ENCODE measurements around the gene IGFBPL1. TPM values are rescaled to one million over a fixed set of nuclear protein-coding genes. Genes with fewer than 3 reads are reported as not detected.
A peak's percentile ranks its signal among the peaks of the same experiment; 100 is the strongest.

The IGFBPL1 gene
- polyA plus RNA-seq, 1 donor, result 3.8 TPM

DNA sequence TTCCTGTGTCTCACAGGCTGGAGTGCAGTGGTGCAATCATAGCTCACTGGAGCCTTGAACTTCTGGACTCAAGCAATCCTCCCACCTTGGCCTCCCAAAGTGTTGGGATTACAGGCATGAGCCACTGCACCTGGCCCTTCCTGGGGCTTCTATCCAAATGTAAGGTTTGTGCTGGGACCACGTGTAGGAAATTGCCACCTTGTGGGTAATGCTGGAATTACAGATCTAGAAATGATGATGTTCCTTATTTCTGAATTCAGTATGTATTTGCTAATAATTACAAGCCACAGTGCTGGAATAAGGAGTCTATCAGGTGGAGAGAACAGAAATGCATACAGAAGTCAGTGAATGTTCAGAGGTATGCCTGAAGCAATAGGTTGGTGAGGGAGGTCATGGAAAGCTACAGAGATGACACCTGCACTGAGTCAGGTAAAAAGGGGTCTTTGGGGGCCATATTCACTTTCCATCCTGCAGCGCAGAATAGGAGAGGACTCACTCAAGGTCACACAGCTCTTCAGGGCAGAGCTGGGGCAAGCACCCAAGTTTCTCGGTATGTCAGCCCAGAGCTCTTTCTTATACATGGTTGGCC, 8.8 kb upstream of the IGFBPL1 start:
- H3K9me3 ChIP-seq (ENCODE audit: control insufficient read depth, low read depth, low read length), result no peaks in the 10 kb centered on the region

GRCh38 chr9:38431116-38431515, 6.9 kb upstream of the IGFBPL1 start:
- H3K4me1 ChIP-seq (ENCODE audit: control insufficient read depth, insufficient read depth, low read length), result peaks cover 26% of the 10 kb centered on the region
- no peak overlapping the region for H3K27ac ChIP-seq (ENCODE audit: low read length)
- no peak for DNase-seq
- no peaks in the 10 kb centered on the region for H3K9me3 ChIP-seq (ENCODE audit: control insufficient read depth, low read depth, low read length)
- H3K27me3 ChIP-seq (ENCODE audit: control insufficient read depth, insufficient read depth, low read length), result peaks cover 2% of the 10 kb centered on the region
- no peak overlapping the region for H3K4me3 ChIP-seq (ENCODE audit: low read length)
- no CpG with 5 or more reads among the region's 4 CpGs for WGBS (ENCODE audit: insufficient coverage, low lambda C conversion rate)
- no peaks in the 10 kb centered on the region for H3K36me3 ChIP-seq (ENCODE audit: control insufficient read depth, insufficient read depth, low read length)

More for the DNA sequence above, 8.8 kb upstream of the IGFBPL1 start:
- Histone ChIP-seq H3K36me3 (ENCODE audit: control insufficient read depth, insufficient read depth, low read length) (no peaks in the 10 kb centered on the region), H3K4me1 (ENCODE audit: control insufficient read depth, insufficient read depth, low read length) (peaks cover 39% of the 10 kb centered on the region), H3K27me3 (ENCODE audit: control insufficient read depth, insufficient read depth, low read length) (no peaks in the 10 kb centered on the region), H3K4me3 (ENCODE audit: low read length) (no peak overlapping the region), H3K27ac (ENCODE audit: low read length) (peak overlapping the region; percentile 85)
- peak in 1 of 2 donors; percentile 46 for DNase-seq
- no CpG with 5 or more reads among the region's 3 CpGs for WGBS (ENCODE audit: insufficient coverage, low lambda C conversion rate)

GRCh38 chr9:38428062-38428461, 3.8 kb upstream of the IGFBPL1 start:
- H3K36me3 ChIP-seq (ENCODE audit: control insufficient read depth, insufficient read depth, low read length), result no peaks in the 10 kb centered on the region
- DNase-seq, result no peak
- peaks cover 9% of the 10 kb centered on the region for H3K4me1 ChIP-seq (ENCODE audit: control insufficient read depth, insufficient read depth, low read length)
- H3K27me3 ChIP-seq (ENCODE audit: control insufficient read depth, insufficient read depth, low read length), result peaks cover 25% of the 10 kb centered on the region
- no peak overlapping the region for H3K4me3 ChIP-seq (ENCODE audit: low read length)
- no peak overlapping the region for H3K27ac ChIP-seq (ENCODE audit: low read length)
- H3K9me3 ChIP-seq (ENCODE audit: control insufficient read depth, low read depth, low read length), result no peaks in the 10 kb centered on the region
- WGBS (ENCODE audit: insufficient coverage, low lambda C conversion rate), result no CpG with 5 or more reads among the region's 1 CpG

DNA sequence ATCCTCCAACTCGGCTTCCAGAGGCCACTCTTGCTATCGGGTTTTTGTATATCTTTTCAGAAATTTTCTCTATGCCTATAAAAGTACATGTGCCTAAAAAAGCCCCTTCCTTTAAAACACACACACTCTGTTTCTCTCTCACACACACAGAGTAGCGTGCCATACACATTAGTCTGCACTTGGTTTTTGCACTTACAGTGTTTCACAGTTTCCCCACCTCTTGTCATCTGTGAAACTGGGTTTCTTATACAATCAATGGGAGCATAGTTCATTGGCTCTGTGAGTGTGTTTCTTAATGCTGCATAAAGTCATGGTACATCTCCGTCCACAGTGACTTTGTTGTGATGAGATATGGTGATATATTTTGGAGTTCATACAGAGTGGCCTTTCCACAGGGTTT, 664 bp upstream of the IGFBPL1 start:
- no peak for DNase-seq
- H3K4me1 ChIP-seq (ENCODE audit: control insufficient read depth, insufficient read depth, low read length), result peaks cover 8% of the 10 kb centered on the region
- no CpG with 5 or more reads among the region's 4 CpGs for WGBS (ENCODE audit: insufficient coverage, low lambda C conversion rate)
- no peaks in the 10 kb centered on the region for H3K36me3 ChIP-seq (ENCODE audit: control insufficient read depth, insufficient read depth, low read length)
- H3K27me3 ChIP-seq (ENCODE audit: control insufficient read depth, insufficient read depth, low read length), result peaks cover 42% of the 10 kb centered on the region
- H3K4me3 ChIP-seq (ENCODE audit: low read length), result no peak overlapping the region
- H3K27ac ChIP-seq (ENCODE audit: low read length), result no peak overlapping the region
- no peaks in the 10 kb centered on the region for H3K9me3 ChIP-seq (ENCODE audit: control insufficient read depth, low read depth, low read length)

- no peak overlapping the region for H3K4me3 ChIP-seq (ENCODE audit: low read length)
- H3K27me3 ChIP-seq (ENCODE audit: control insufficient read depth, insufficient read depth, low read length), result peaks cover 42% of the 10 kb centered on the region
- DNase-seq, result no peak
Measured at GRCh38 chr9:38423273-38423972, 831 bp downstream of the IGFBPL1 start.

DNA sequence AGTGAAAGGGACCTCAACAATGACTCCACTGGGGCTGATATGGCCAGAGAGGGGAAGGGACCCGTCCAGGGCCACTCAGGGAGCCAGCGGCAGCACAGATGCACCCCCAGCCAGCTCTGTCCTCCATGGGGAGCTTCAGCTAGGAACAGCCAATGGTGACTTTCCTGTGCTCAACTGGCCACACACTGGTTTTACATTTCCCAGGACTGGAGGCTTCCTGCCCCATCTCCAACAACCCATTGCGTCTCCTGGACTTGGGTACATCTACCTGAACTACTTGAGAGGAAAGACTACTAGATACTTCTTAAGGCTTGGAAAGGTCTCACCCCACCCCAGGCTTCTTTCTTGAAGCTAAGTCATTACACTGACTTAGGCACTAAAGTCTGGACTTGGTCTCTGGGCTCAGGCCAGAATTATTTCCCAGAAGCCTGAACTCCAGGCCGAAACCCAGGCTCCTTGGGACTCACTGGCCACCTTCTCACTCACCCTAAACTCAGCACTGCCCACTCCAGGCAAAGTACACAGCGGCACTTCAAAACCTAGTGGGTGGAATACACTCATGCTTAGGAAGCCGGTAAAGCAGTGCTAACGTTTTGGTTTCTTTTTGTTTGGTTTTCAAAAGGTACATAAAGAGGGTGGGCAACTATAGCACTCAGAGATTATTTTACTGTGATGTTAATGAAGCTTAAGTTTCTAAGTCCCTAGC, 1.5 kb downstream of the IGFBPL1 start:
- Histone ChIP-seq H3K4me3 (ENCODE audit: low read length) (no peak overlapping the region), H3K27ac (ENCODE audit: low read length) (no peak overlapping the region), H3K9me3 (ENCODE audit: control insufficient read depth, low read depth, low read length) (no peaks in the 10 kb centered on the region), H3K36me3 (ENCODE audit: control insufficient read depth, insufficient read depth, low read length) (no peaks in the 10 kb centered on the region), H3K27me3 (ENCODE audit: control insufficient read depth, insufficient read depth, low read length) (peaks cover 42% of the 10 kb centered on the region), H3K4me1 (ENCODE audit: control insufficient read depth, insufficient read depth, low read length) (peaks cover 8% of the 10 kb centered on the region)
- no peak for DNase-seq
- WGBS (ENCODE audit: insufficient coverage, low lambda C conversion rate), result no CpG with 5 or more reads among the region's 7 CpGs

More at GRCh38 chr9:38423273-38423972, 831 bp downstream of the IGFBPL1 start:
- Histone ChIP-seq H3K9me3 (ENCODE audit: control insufficient read depth, low read depth, low read length) (no peaks in the 10 kb centered on the region), H3K4me1 (ENCODE audit: control insufficient read depth, insufficient read depth, low read length) (peaks cover 8% of the 10 kb centered on the region), H3K27ac (ENCODE audit: low read length) (no peak overlapping the region), H3K36me3 (ENCODE audit: control insufficient read depth, insufficient read depth, low read length) (no peaks in the 10 kb centered on the region)
- WGBS (ENCODE audit: insufficient coverage, low lambda C conversion rate), result 67% methylated on average over 1 of the region's 15 CpGs

- Histone ChIP-seq H3K4me1 (ENCODE audit: control insufficient read depth, insufficient read depth, low read length) (peaks cover 8% of the 10 kb centered on the region), H3K27ac (ENCODE audit: low read length) (no peak overlapping the region), H3K9me3 (ENCODE audit: control insufficient read depth, low read depth, low read length) (no peaks in the 10 kb centered on the region), H3K27me3 (ENCODE audit: control insufficient read depth, insufficient read depth, low read length) (peaks cover 40% of the 10 kb centered on the region), H3K4me3 (ENCODE audit: low read length) (no peak overlapping the region), H3K36me3 (ENCODE audit: control insufficient read depth, insufficient read depth, low read length) (no peaks in the 10 kb centered on the region)
- no peak for DNase-seq
- WGBS (ENCODE audit: insufficient coverage, low lambda C conversion rate), result no CpG with 5 or more reads among the region's 9 CpGs
Measured at GRCh38 chr9:38421498-38422211, 2.6 kb downstream of the IGFBPL1 start.

GRCh38 chr9:38419181-38419580, 5.1 kb downstream of the IGFBPL1 start:
- peaks cover 25% of the 10 kb centered on the region for H3K27me3 ChIP-seq (ENCODE audit: control insufficient read depth, insufficient read depth, low read length)
- no peak for DNase-seq
- H3K9me3 ChIP-seq (ENCODE audit: control insufficient read depth, low read depth, low read length), result no peaks in the 10 kb centered on the region
- peaks cover 5% of the 10 kb centered on the region for H3K4me1 ChIP-seq (ENCODE audit: control insufficient read depth, insufficient read depth, low read length)
- WGBS (ENCODE audit: insufficient coverage, low lambda C conversion rate), result no CpG with 5 or more reads among the region's 5 CpGs
- H3K4me3 ChIP-seq (ENCODE audit: low read length), result no peak overlapping the region
- H3K36me3 ChIP-seq (ENCODE audit: control insufficient read depth, insufficient read depth, low read length), result no peaks in the 10 kb centered on the region
- no peak overlapping the region for H3K27ac ChIP-seq (ENCODE audit: low read length)

DNA sequence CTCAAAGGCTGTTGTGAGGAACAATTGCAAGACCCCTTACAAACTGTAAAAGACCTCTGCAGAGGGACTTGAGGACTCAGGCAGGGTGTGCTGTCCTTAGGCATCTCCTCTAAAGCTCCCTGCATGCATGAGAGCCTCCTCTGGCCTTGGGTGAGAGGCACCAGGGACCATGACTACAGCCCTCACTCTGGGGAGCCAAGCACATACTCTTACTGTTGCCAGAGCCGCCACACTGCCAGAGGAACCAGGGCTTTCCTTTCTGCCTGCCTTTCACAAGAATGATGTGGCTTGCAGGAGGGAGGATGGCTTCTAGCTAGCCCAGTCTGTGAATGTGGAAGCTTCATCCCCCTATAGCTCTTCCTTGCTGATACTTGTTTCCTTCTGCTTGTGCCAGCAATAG, 5.9 kb downstream of the IGFBPL1 start:
- no peak overlapping the region for H3K27ac ChIP-seq (ENCODE audit: low read length)
- H3K36me3 ChIP-seq (ENCODE audit: control insufficient read depth, insufficient read depth, low read length), result no peaks in the 10 kb centered on the region
- no peak overlapping the region for H3K4me3 ChIP-seq (ENCODE audit: low read length)
- no CpG with 5 or more reads among the region's 1 CpG for WGBS (ENCODE audit: insufficient coverage, low lambda C conversion rate)
- no peaks in the 10 kb centered on the region for H3K9me3 ChIP-seq (ENCODE audit: control insufficient read depth, low read depth, low read length)
- no peak for DNase-seq
- H3K4me1 ChIP-seq (ENCODE audit: control insufficient read depth, insufficient read depth, low read length), result peaks cover 2% of the 10 kb centered on the region
- peaks cover 22% of the 10 kb centered on the region for H3K27me3 ChIP-seq (ENCODE audit: control insufficient read depth, insufficient read depth, low read length)

Measured in large intestine (tissue), 3 donors.